Caki2 (cell line): ENCODE data around the gene LMCD1. TPM values are rescaled to one million over a fixed set of nuclear protein-coding genes. Genes with fewer than 3 reads are reported as not detected.

Experiments used
- DNase-seq: peaks from one replicate; pipeline ENCODE4 v3.0.0-alpha.2; 2015; ENCODE audit warnings: low read depth
- in situ Hi-C: cut with HindIII; loops from 2 replicates; pipeline ENCODE4 v1.10.0; 2016; ENCODE audit warnings: low sequenced_read_pairs, low pct_unique_long_range_greater_than_20kb, mixed read lengths
- total RNA-seq: library from RNA; depleted of rRNA; stranded (reverse); fragments of >200 nt; shearing (Covaris generic); gene quantifications from 2 replicates; pipeline ENCODE4 v1.2.3, GENCODE V29; 2014; ENCODE audit warnings: low replicate concordance

Gene LMCD1
- total RNA-seq, 1 experiment from 2014 or later: 50.1 TPM

DNA sequence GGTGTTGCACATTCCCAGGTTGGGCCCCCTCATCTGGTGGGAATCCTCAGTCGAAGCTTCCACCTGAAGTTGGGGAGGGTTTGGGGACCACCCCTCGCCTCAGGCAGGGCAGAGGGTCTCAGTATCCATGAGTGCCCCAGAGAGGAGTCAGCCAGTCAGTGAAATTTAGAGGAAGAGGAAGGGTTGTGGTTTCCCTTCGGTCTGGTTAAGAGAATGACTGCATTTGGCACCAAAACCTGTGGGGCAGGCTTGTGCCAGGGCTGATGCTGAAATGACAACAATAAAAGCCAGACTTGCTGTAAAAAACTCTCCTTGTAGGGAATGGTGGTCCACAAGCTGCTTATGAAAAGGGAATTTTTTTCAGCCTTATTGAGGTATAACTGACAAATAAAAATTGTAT is 22.6 kb downstream of the LMCD1 start:
- no peak for DNase-seq
- in situ Hi-C loops: no loop called here

DNA sequence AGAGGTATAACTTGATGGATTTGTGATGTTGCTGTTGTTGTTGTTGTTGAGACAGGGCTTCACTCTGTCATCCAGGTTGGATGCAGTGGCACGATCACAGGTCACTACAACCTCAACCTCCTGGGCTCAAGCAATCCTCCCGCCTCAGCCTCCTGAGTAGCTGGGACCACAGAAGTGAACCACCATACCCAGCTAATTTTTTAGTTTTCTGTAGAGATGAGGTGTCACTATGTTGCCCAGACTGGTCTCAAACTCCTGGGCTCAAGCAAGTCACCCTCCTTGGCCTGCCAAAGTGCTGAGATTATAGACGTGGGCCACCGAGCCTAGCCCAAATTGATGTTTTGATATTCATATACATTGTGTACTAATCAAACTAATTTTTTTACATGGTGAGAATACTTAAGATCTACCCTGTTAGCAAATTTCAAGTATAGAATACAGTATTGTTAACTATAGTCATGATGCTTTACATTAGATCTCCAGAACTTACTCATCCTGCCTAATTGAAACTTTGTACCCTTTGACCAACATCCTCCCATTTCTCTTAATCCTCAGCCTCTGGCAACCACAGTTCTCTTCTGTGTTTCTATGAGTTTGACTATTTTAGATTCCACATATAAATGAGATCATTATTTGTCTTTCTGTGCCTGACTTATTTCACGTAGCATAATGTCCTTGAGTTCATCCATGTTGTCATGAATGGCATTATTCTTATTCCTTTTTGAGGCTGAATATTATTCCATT is 23.2 kb downstream of the LMCD1 start:
- in situ Hi-C loops: no loop called here
- no peak for DNase-seq

DNA sequence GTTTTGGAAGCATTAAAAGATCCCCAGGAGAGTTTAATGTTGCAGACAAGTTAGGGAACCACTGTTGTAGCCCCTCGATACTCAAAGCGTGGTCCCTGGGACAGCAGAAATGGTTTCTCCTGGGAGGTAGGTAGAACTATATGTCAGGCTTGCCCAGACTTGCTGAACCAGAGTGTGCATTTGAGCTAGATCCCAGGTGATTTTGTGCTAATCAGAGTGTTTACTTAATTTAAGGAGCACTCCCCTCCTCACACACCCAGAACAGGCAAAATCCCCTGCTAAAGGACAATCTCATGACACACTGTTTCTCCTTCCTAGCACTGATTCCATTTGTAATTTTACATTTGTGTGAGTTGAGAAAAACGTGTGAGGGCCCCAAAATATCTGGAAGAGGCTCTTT is 24.3 kb downstream of the LMCD1 start:
- in situ Hi-C loops: no loop called here
- no peak for DNase-seq

DNA sequence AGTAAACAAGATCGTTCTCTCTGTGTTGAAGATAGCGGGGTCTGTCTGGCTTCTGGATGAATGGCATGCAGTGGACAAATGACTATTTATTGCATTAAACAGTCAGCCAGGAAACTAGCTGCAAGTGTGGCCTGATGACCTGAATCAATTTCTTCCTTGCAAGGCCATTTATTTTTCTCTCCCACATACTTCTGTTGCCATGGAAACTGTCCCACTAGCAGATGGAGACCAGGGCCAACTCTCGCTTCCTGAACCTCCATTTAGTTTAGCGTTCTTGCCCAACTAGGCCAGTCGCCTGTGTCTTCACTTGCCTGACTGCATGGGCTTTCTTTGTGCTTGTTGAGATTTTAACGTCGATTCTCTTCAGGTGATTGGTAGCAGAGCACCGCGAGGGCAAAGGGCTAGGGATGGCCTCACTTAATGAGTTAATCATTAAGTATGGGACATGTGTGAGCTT is 27.6 kb downstream of the LMCD1 start:
- in situ Hi-C loops: no loop called here
- peak; percentile 68 for DNase-seq

DNA sequence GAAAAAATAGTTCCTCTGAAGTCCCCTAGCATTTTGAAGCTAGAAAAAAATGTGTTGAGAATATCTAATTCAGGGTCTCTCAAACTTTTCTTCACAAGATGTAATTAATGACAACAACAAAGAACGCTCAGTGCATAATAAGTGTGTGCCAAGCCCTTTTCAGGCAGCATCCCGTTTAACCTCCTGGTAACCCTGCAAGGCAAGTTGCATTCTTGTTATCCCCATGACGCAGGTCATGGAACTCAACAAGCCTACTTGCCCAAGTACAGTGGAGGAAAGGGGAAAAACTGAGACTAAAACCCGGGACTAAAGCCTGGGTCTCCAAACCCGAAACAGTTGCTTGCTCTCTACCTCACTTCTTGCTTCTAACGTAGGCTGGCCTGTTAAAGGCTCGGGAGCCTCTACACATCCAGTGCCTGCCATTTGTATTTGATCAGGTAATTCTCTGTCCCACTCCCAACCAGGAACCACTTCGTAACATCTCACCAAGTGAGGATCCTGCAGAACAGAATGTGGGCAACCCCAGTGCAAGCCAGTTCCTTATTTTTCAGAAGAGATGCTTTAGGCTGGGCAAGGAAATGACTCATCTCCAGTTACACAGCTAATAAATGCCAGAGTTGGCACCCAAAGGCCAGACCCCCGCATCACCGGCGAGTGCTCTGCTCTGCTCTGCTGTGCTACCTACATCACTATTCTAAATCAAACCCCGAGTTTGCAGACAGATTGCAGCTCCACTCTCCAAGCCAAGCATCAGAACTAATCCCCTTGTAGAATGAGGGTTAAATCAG is 28.3 kb downstream of the LMCD1 start:
- peak; percentile 26 for DNase-seq
- in situ Hi-C loops: no loop called here

DNA sequence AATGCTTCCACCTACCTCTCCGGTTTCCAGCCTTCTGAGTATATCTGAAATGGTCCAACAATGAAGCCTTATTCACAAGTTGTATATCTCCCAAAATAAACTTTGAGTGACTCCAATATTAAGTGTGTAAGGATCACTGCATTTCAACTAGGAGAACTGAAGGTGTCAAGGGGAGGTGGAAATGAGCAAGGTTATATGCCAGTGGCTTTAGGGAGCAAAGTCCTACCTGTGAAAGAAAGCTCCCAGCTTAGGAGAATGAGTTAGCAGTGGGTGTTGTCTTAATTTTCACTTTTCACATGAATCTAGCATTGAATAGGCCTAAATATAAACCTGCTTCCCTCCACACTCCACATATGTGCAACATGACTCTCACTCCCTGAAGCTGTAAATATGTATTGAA is 29.0 kb downstream of the LMCD1 start:
- in situ Hi-C loops: no loop called here

DNA sequence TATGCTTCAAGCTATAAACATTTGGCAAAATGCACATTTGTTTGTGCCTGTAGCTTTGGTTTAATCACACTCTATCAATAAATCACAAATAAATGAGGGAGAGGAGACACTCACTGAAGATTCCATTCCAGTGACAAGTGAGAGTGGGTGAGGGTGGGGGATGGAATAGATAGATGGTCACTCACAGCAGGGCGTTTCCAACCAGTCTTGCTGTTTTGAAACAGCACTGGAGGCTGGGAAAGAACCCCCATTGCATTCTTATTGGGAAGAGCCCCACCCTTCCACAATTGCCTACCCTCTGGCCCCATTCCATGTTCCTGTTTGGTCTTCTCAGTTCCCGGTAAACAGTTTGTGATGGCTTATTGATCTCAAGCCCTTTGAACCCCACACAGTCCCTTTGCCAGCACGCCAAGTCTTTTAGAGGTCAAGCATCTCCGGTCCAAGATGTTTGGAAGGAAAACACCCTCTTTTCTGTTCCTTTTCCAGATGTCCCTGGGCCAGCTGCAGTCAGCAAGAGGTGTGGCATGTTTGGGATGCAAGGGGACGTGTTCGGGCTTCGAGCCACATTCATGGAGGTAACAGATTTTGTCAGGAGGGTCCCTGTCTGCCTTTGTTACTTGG is 30.7 kb downstream of the LMCD1 start:
- in situ Hi-C loops: no loop called here
- no peak for DNase-seq

More for the DNA sequence above, 29.0 kb downstream of the LMCD1 start:
- peak; percentile 3 for DNase-seq

DNA sequence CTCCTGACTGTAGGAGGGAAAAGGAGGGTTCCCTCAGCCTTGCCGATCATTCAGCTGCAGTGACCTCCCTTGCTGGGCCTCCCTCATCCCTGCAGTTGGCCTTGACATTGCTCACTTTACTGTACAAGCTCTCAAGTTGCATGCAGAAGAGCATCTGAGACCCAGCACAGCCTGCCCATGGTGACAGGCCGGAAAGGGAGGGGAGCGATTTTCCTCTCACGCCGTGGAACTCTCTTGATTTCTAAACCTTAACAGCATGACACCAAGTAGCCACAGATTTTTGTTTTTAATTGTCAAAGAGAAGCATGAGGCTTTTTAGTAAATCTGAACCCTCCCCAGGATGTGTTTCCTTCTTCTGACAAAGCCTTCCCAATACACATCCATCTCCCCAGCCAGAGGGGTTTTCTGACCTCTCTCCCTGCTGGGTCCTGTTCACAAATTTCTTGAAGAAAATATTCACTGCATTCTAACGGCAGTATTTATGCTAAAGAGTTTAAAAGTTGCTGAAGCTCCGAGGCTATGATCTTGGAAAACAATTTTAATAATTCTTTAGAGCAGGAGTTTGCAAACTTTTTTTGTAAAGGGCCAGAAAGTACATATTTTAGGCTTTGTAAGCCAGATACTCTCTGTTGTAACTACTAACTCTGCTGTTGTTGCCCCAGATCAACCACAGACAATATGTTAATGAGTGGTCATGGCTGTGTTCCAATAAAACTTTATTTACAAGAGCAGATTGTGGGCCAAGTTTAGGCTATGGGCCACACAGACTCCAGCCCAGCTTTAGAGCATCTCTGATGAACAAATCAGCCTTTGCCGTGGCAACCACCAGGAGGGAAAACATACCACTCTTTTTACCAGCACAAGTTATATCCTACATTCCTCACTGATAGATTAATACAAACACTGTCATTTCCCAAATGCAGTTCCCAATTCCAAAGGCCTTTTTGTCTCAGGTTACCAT is 34.8 kb downstream of the LMCD1 start:
- in situ Hi-C loops: no loop called here
- no peak for DNase-seq

DNA sequence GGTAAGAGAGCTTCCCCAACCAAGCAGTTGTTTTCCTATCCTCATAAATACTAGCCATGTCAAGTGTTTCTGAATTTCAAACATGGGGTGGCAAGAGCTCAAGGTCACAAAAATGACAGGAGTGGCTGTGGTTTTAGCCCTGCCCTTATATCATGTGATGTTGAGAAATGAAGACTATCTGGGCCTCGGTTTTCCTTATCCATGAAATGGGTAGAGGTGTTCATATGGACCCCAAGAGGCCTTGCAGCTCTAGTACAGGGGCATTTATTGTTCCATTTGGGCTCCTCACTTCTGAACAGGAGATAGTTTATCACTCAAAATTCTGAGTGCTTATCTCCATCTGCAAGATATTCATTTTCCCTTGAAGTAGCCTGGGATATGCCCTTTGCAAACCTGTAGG is 35.8 kb downstream of the LMCD1 start:
- in situ Hi-C loops: no loop called here
- DNase-seq: no peak

DNA sequence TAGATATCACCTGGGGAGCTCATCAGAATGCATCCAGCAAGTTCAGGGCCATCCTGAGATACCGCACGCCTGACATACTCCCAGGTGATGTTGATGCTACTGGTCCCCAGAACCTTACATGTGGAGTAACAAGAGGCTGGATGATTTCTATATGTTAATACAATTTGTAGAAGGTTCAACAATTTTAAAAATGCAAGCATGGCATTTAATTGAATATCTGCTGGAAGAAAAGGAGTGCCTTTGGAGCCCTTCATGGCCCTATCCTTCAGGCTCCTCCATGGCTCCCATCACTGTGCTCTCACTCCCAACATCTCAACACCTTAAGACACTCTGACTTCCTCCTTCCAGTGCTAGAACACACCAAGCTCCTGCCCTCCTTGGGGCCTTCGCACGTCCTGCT is 36.6 kb downstream of the LMCD1 start:
- no peak for DNase-seq
- in situ Hi-C loops: no loop called here

DNA sequence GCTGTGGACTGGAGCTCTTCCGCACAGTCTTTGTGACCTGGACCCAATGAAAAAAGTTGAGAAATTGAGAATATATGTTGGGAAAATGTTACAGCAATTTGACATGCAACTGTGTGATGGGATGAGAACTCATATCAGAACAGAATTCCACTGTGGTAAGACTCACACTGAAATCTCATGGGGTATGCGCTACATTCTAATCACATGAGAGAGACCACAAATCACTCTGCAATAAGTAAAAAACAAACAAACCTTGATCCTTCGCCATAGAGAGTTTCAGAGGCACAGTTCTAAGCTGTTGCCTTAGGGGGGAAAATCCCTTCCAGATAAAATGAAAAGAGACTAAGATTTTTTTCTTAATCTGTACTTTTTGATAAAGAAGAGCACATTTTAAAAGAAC is 37.3 kb downstream of the LMCD1 start:
- in situ Hi-C loops: no loop called here
- DNase-seq: no peak

DNA sequence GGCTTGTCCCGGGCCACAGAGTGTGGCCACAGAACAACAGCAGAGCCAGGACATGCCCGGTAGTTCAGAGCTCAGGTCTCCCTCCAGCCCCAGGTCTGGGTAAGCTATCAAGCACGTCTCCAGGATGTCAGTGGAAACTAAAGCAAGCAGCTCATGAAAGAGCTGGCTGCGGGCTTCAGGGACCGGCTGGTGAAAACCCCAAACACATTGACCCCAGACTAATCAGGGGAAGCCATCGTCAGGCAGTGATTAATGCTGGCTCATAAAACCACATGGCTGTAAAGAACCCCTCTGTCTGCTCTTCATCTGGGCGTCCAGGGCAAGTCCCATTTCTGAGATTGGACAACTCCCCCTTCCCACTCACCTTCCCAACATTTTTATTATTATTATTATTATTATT is 37.8 kb downstream of the LMCD1 start:
- in situ Hi-C loops: no loop called here

DNA sequence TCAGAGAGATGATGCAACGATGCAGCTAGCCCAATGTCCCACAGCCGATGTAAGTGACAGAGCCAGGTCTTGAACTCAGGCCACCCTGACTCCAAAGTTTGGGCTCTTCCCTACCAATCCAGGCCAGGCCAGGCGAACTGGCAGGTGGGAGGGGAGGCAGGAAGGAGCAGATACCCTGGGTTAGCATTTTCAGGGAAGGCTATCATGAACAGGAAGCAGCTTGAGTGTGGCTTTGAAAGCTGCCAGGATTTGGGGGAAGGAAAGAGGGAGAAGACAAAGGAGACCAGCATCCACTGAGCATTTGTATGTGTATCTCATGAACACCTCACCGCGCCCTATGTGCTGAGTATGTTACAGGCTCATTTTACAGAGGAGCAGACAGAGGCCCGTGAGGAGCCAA is 38.8 kb downstream of the LMCD1 start:
- in situ Hi-C loops: no loop called here
- no peak for DNase-seq

More for the DNA sequence above, 37.8 kb downstream of the LMCD1 start:
- no peak for DNase-seq

DNA sequence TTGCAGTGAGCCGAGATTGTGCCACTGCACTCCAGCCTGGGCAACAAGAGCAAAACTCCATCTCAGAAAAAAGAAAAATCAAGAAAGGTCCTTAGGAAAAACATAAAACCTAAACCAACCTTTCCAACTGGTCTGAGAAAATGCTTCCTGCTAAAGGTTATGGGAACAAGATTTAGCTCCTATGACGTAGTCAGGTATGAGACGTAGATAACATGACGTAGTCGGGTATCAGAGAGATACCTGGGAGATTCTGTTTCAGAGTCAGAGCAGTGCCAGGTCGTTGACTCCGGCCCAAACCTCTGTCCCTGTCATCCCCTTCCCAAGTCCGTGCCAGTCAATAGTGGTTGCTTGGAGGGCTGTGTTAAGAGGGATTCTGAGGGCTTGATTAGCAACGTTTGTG is 39.9 kb downstream of the LMCD1 start:
- in situ Hi-C loops: no loop called here
- no peak for DNase-seq

DNA sequence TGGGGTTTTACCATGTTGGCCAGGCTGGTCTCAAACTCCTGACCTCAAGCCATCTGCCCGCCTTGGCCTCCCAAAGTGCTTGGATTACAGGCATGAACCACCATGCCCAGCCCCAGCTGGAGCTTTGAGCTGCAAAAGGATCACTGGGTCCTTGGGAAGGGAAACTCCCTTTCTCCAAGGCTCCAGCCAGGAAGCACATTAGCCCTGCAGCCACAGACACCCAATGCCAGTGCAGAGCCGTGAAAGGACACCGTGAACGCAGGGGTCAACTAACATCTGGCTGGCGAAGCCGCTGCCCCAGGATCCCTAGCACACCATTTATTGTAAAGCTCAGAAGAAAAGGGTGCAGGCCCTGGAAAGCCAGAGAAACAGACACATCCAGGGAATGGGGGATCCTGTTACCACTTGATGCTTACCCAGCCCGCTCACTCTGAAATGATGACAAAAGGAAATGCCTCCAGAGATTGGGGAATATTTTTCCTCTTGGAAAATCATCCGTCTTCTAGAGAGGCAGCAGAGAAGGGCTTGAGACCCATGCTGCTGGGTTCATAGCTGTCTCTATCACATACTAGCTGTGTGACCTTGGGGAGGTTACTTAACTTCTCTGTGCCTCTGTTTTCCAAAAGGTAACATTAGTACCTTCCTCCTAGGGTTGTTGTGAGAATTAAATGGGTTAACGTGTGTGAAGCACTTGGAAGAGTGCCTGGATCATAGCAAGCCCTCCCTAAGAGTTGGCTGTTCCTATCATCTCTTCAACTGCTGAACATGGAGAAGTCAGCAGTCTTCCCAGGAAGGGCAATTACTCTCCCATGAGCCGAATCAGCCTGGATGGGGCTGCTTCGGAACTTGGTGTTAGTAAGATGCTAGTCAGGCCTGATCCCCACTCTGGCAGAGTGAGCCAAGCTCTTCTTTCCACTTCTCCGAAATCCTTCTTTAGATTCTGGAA is 40.8 kb downstream of the LMCD1 start:
- no peak for DNase-seq
- in situ Hi-C loops: no loop called here

DNA sequence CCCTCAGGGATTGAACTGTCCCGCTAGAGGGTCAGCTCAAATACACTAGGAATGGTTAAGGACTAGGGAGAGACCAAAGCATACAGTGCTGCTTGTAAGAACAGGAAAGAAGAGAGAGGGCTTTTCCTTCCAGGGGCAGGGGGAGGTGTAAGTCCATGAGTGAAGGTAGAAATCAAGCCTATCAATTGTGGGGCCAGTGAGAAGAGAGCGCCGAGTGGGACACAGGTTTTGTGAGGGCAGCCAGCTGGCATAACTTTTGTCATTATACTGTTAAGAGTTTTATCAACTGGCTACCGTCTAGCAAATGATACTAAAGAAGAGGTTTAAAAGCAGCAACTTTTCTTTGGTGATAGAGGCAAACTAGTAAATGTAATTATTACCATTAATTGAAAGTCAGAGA is 45.0 kb downstream of the LMCD1 start:
- in situ Hi-C loops: no loop called here
- DNase-seq: no peak
